Chondrocyte (in vitro differentiated cells): ENCODE data around the gene DNAI1. TPM values are rescaled to one million over a fixed set of nuclear protein-coding genes. Genes with fewer than 3 reads are reported as not detected.

ENCODE experiments used
- DNase-seq: peaks from one replicate; pipeline ENCODE4 v3.0.0; 2021; ENCODE audit warnings: mixed read lengths, low spot score
- H3K27ac Mint-ChIP-seq: one replicate; pipeline ENCODE4 v1.8.0; 2021; ENCODE audit warnings: mild to moderate bottlenecking, moderate library complexity, mixed read lengths; ENCODE audit not compliant: unreplicated experiment
- H3K27me3 Mint-ChIP-seq: 2 replicates; pipeline ENCODE4 v1.8.0; 2021; ENCODE audit warnings: low read depth, mixed read lengths
- H3K36me3 Mint-ChIP-seq: 2 replicates; pipeline ENCODE4 v1.8.0; 2021; ENCODE audit warnings: low read depth, mixed read lengths
- H3K4me1 Mint-ChIP-seq: 2 replicates; pipeline ENCODE4 v1.8.0; 2021; ENCODE audit warnings: low read depth, mild to moderate bottlenecking, mixed read lengths
- H3K4me3 Mint-ChIP-seq: one replicate; pipeline ENCODE4 v1.8.0; 2021; ENCODE audit warnings: mild to moderate bottlenecking, moderate library complexity, mixed read lengths; ENCODE audit not compliant: unreplicated experiment
- H3K9me3 Mint-ChIP-seq: 2 replicates; pipeline ENCODE4 v1.8.0; 2021; ENCODE audit warnings: low read depth, mixed read lengths
- CTCF ChIP-seq: fragments of 200-600 bp; sonication (generic); IDR thresholded peaks from 2 replicates; pipeline ENCODE4 v1.5.0; 2021; ENCODE audit warnings: antibody characterized with exemption, mild to moderate bottlenecking, moderate library complexity
- total RNA-seq: library from RNA; stranded (reverse); gene quantifications from 3 replicates; pipeline ENCODE4 v1.2.1, GENCODE V29; 2021

Gene DNAI1
- total RNA-seq, 1 donor from 2014 or later, result 0.25 TPM

- Mint-ChIP-seq H3K9me3 (peaks cover 4% of the 10 kb centered on the region), H3K36me3 (no peaks in the 10 kb centered on the region), H3K27ac (no peak overlapping the region), H3K4me3 (no peak overlapping the region), H3K27me3 (peaks cover 34% of the 10 kb centered on the region), H3K4me1 (peaks cover 2% of the 10 kb centered on the region)
- DNase-seq, result no peak
- TF ChIP-seq CTCF, result no peak
Measured at GRCh38 chr9:34546102-34546833, 87.7 kb downstream of the DNAI1 start.

- Mint-ChIP-seq H3K4me3 (no peak overlapping the region), H3K27me3 (peaks cover 34% of the 10 kb centered on the region), H3K36me3 (no peaks in the 10 kb centered on the region), H3K27ac (no peak overlapping the region), H3K4me1 (peaks cover 2% of the 10 kb centered on the region), H3K9me3 (peaks cover 3% of the 10 kb centered on the region)
- peak; percentile 83 for TF ChIP-seq CTCF
- no peak for DNase-seq
Measured at GRCh38 chr9:34546834-34547827, 88.5 kb downstream of the DNAI1 start.

GRCh38 chr9:34547960-34548611, 89.5 kb downstream of the DNAI1 start:
- TF ChIP-seq CTCF, result peak; percentile 95
- Mint-ChIP-seq H3K9me3 (no peaks in the 10 kb centered on the region), H3K4me3 (no peak overlapping the region), H3K27me3 (peaks cover 34% of the 10 kb centered on the region), H3K4me1 (peaks cover 2% of the 10 kb centered on the region), H3K27ac (no peak overlapping the region), H3K36me3 (no peaks in the 10 kb centered on the region)
- peak; percentile 92 for DNase-seq

GRCh38 chr9:34549407-34549732, 90.8 kb downstream of the DNAI1 start:
- H3K27ac Mint-ChIP-seq, result no peak overlapping the region
- H3K36me3 Mint-ChIP-seq, result no peaks in the 10 kb centered on the region
- no peak for DNase-seq
- no peak for TF ChIP-seq CTCF
- peaks cover 29% of the 10 kb centered on the region for H3K27me3 Mint-ChIP-seq
- no peaks in the 10 kb centered on the region for H3K9me3 Mint-ChIP-seq
- H3K4me1 Mint-ChIP-seq, result peaks cover 4% of the 10 kb centered on the region
- H3K4me3 Mint-ChIP-seq, result no peak overlapping the region
